Body of pancreas (tissue), 4 donors: ENCODE data around the gene DERL3.

Source experiments
- CTCF ChIP-seq, 7 experiments: fragments of 450-650 bp in 4 of 7; fragments of 200-600 bp in 3 of 7; sonication (generic) in 3 of 7; IDR thresholded peaks; one replicate each; pipeline ENCODE4 v1.5.1; 2016 to 2019; ENCODE audit warnings: antibody characterized with exemption in 7 of 7
- POLR2A ChIP-seq, 3 donors: fragments of 450-650 bp; IDR thresholded peaks; one replicate each; pipeline ENCODE4 v1.6.1; 2016; ENCODE audit warnings: antibody characterized with exemption in 3 of 3, mild to moderate bottlenecking in 2 of 3

- TF ChIP-seq CTCF (IDR thresholded peaks at IDR 0.05) (no peak), POLR2A (IDR thresholded peaks at IDR 0.05) (peak in 2 of 3 donors; percentile 34 to 65)
Observed at GRCh38 chr22:23838681-23839468, at the start of gene DERL3.
